ENCODE measurements around the gene SCUBE3.

SCUBE3 gene

GRCh38 chr6:35213824-35214756, at the start of gene SCUBE3:
Gene SCUBE3 (plus strand): TSS chr6:35213956. CDS start chr6:35214419, 463 bp downstream.
- DNase-seq (ENCODE audit: low read depth), result peak; percentile 16
- TF ChIP-seq, protein P1, sequence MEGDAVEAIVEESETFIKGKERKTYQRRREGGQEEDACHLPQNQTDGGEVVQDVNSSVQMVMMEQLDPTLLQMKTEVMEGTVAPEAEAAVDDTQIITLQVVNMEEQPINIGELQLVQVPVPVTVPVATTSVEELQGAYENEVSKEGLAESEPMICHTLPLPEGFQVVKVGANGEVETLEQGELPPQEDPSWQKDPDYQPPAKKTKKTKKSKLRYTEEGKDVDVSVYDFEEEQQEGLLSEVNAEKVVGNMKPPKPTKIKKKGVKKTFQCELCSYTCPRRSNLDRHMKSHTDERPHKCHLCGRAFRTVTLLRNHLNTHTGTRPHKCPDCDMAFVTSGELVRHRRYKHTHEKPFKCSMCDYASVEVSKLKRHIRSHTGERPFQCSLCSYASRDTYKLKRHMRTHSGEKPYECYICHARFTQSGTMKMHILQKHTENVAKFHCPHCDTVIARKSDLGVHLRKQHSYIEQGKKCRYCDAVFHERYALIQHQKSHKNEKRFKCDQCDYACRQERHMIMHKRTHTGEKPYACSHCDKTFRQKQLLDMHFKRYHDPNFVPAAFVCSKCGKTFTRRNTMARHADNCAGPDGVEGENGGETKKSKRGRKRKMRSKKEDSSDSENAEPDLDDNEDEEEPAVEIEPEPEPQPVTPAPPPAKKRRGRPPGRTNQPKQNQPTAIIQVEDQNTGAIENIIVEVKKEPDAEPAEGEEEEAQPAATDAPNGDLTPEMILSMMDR (conservative IDR thresholded peaks at IDR 0.05; ENCODE audit: control insufficient read depth, insufficient read depth, low read depth, low read length), result no peak

DNA sequence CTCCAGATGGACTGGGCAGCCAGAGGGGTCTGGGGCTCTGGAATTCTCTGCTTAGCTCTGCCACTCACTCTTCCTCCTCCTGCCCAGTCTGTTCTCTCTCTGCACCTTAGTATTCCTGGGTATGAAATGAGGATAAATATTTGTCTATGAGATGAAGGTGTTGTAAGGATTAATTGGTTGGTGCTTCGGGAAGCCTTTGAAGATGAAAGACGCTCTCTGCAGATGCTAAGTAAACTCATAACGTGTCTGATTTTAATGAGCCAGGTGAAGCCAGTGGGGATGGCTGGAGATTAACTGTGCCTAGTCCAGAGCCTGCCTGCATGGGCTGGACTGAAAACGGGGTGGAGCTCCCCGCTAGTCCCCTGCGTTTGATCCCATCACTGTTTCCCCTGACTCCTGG, 49.5 kb upstream of the SCUBE3 start:
- no peak overlapping the region for H3K4me3 ChIP-seq (ENCODE audit: control insufficient read depth, low read depth, low read length)
- TF ChIP-seq, protein P1 (conservative IDR thresholded peaks at IDR 0.05; ENCODE audit: control insufficient read depth, insufficient read depth, low read depth, low read length), result no peak

More at GRCh38 chr6:35213824-35214756, at the start of gene SCUBE3:
- peak within 1 kb of the TSS; percentile 36 for H3K4me3 ChIP-seq (ENCODE audit: control insufficient read depth, low read depth, low read length)

DNA sequence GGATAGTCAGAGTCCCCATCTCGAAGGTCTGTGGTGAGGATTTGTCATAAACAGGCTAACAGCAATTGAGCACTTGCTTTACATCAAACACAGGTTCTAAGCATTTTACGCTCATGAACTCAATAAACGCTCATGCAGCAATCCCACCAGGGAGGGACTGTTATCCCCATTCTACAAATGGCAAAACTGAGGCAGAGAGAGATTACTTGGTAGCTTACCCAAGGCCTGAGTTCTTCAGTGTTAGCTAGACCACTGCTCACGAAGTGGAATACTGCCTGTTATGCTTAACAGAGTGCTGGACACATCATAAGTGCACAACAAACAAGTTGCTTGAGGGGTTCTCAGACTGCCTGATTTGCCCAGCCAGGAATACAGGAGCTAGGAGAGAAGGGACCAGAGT, 48.9 kb upstream of the SCUBE3 start:
- DNase-seq (ENCODE audit: low read depth), result no peak
- TF ChIP-seq, protein P1 (conservative IDR thresholded peaks at IDR 0.05; ENCODE audit: control insufficient read depth, insufficient read depth, low read depth, low read length), result no peak
- H3K4me3 ChIP-seq (ENCODE audit: control insufficient read depth, low read depth, low read length), result no peak overlapping the region

More for the DNA sequence above, 49.5 kb upstream of the SCUBE3 start:
- DNase-seq (ENCODE audit: low read depth), result no peak

- TF ChIP-seq, protein P1 (conservative IDR thresholded peaks at IDR 0.05; ENCODE audit: control insufficient read depth, insufficient read depth, low read depth, low read length), result no peak
- DNase-seq (ENCODE audit: low read depth), result peak; percentile 59
- H3K4me3 ChIP-seq (ENCODE audit: control insufficient read depth, low read depth, low read length), result no peak overlapping the region
Measured at GRCh38 chr6:35165630-35166071, 48.1 kb upstream of the SCUBE3 start.

GRCh38 chr6:35166116-35166515, 47.6 kb upstream of the SCUBE3 start:
- no peak overlapping the region for H3K4me3 ChIP-seq (ENCODE audit: control insufficient read depth, low read depth, low read length)
- DNase-seq (ENCODE audit: low read depth), result no peak
- TF ChIP-seq, protein P1 (conservative IDR thresholded peaks at IDR 0.05; ENCODE audit: control insufficient read depth, insufficient read depth, low read depth, low read length), result no peak

DNA sequence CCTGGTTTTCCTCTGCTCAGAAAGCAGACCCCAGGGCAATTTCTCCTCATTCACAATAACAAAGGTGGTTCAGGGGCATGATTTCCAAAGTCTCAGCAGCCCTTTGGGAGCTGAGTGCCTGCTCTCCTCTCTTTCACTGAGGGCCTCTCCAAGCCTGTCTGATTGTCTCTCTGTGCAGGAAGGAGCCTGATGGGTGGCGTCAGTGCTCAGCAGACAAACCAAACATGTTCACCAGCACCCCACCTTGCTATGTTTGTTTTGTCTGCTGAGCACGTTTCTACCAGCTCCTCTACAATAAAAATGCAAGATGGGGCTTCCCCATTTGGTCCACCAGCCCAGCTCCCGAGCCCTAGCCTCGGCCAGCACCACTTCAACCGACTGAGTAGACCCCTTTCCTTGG, 47.2 kb upstream of the SCUBE3 start:
- H3K4me3 ChIP-seq (ENCODE audit: control insufficient read depth, low read depth, low read length), result no peak overlapping the region
- TF ChIP-seq, protein P1 (conservative IDR thresholded peaks at IDR 0.05; ENCODE audit: control insufficient read depth, insufficient read depth, low read depth, low read length), result no peak
- no peak for DNase-seq (ENCODE audit: low read depth)
